ENCODE data around the gene NKPD1. TPM values are rescaled to one million over a fixed set of nuclear protein-coding genes. Genes with fewer than 3 reads are reported as not detected.

The NKPD1 gene
- total and polyA plus RNA-seq, 3 donors from 2014 or later, result 1.0 to 4.2 (median 1.3) TPM

GRCh38 chr19:45150751-45151281, 10.0 kb downstream of the NKPD1 start:
- 76% methylated on average over 3 to 4 of the region's 4 CpGs for WGBS, 2 donors
- H3K27me3 ChIP-seq, result no peaks in the 10 kb centered on the region
- H3K27ac ChIP-seq, result no peak overlapping the region
- no peak for DNase-seq
- TF ChIP-seq POLR2A (IDR thresholded peaks at IDR 0.05) (no peak), CTCF (IDR thresholded peaks at IDR 0.05) (no peak)
- intact Hi-C loops (cut with DNase I; ENCODE audit: low total_unique reads), result no loop called here
- no peaks in the 10 kb centered on the region for H3K36me3 ChIP-seq (ENCODE audit: low read depth, missing control alignments)
- H3K4me1 ChIP-seq, result peaks cover 23% of the 10 kb centered on the region
- no peaks in the 10 kb centered on the region for H3K9me3 ChIP-seq
- H3K4me3 ChIP-seq, result no peak overlapping the region

GRCh38 chr19:45150180-45150579, 10.6 kb downstream of the NKPD1 start:
- no peak for TF ChIP-seq POLR2A (IDR thresholded peaks at IDR 0.05)
- no peak for TF ChIP-seq CTCF (IDR thresholded peaks at IDR 0.05)
- Histone ChIP-seq H3K27ac (no peak overlapping the region), H3K4me3 (no peak overlapping the region), H3K27me3 (no peaks in the 10 kb centered on the region), H3K4me1 (peaks cover 23% of the 10 kb centered on the region), H3K36me3 (ENCODE audit: low read depth, missing control alignments) (no peaks in the 10 kb centered on the region), H3K9me3 (no peaks in the 10 kb centered on the region)
- DNase-seq, result no peak
- WGBS, 2 donors, result 89 to 94% methylated on average over 3 to 4 of the region's 4 CpGs
- intact Hi-C loops (cut with DNase I; ENCODE audit: low total_unique reads), result no loop called here

- Histone ChIP-seq H3K27ac (no peak overlapping the region), H3K4me1 (peaks cover 22% of the 10 kb centered on the region), H3K36me3 (ENCODE audit: low read depth, missing control alignments) (no peaks in the 10 kb centered on the region), H3K27me3 (no peaks in the 10 kb centered on the region), H3K4me3 (no peak overlapping the region), H3K9me3 (no peaks in the 10 kb centered on the region)
- no peak for TF ChIP-seq CTCF (IDR thresholded peaks at IDR 0.05)
- TF ChIP-seq POLR2A (IDR thresholded peaks at IDR 0.05), result no peak
- intact Hi-C loops (cut with DNase I; ENCODE audit: low total_unique reads), result no loop called here
- DNase-seq, result no peak
- WGBS, 2 donors, result 82 to 84% methylated on average over 9 of the region's 9 CpGs
Measured at GRCh38 chr19:45149129-45149528, 11.7 kb downstream of the NKPD1 start.

- Histone ChIP-seq H3K27me3 (no peaks in the 10 kb centered on the region), H3K36me3 (ENCODE audit: low read depth, missing control alignments) (no peaks in the 10 kb centered on the region), H3K9me3 (no peaks in the 10 kb centered on the region), H3K4me1 (peaks cover 11% of the 10 kb centered on the region), H3K27ac (no peak overlapping the region), H3K4me3 (no peak overlapping the region)
- intact Hi-C loops (cut with DNase I; ENCODE audit: low total_unique reads), result no loop called here
- no peak for DNase-seq
- TF ChIP-seq CTCF (IDR thresholded peaks at IDR 0.05) (no peak), POLR2A (IDR thresholded peaks at IDR 0.05) (no peak)
- WGBS, 2 donors, result 85 to 88% methylated on average over 18 of the region's 18 CpGs
Measured at GRCh38 chr19:45147835-45148676, 12.7 kb downstream of the NKPD1 start.
